GM10248 (cell line): ENCODE data around the gene BCAR3.

Experiments used
- CTCF ChIA-PET: fragments of 300-600 bp; sonication (Branson Sonifier 250); formaldehyde crosslinking; extraction: SDS; loops from one replicate; lab custom pipeline; 2021; ENCODE audit warnings: antibody characterized with exemption; lab: Yijun Ruan, JAX
- POLR2A ChIA-PET: fragments of 350-650 bp; sonication (Branson Sonifier 250); formaldehyde crosslinking; extraction: SDS; loops from one replicate; lab custom pipeline; 2020; ENCODE audit warnings: antibody characterized with exemption; lab: Yijun Ruan, JAX
- DNase-seq: peaks from one replicate; pipeline ENCODE4 v3.0.0; 2012; ENCODE audit errors: extremely low spot score
- CTCF ChIP-seq: IDR thresholded peaks from 2 replicates; pipeline ENCODE4 v1.5.1; 2012; ENCODE audit warnings: mild to moderate bottlenecking, low read depth; ENCODE audit errors: extremely low read depth, missing control alignments, control extremely low read depth

BCAR3 gene

GRCh38 chr1:93640656-93641440 lies 40.8 kb downstream of the BCAR3 start:
- TF ChIP-seq CTCF: no peak
- ChIA-PET POLR2A (no interaction called here), CTCF (interaction anchor here (0.9 to 22.2 kb wide), 4 partner anchors 9 to 176 kb away, joined by 3 to 628 read pairs (median 19); partner anchors contain the start of gene BCAR3)
- no peak for DNase-seq

GRCh38 chr1:93638981-93639380 lies 42.7 kb downstream of the BCAR3 start:
- TF ChIP-seq CTCF: no peak
- DNase-seq: no peak
- ChIA-PET CTCF (interaction anchor here (0.7 to 22.2 kb wide), 9 partner anchors 9 to 205 kb away, joined by 3 to 628 read pairs (median 3); no protein-coding TSS in a partner anchor), POLR2A (no interaction called here)

- no peak for DNase-seq
- ChIA-PET CTCF (interaction anchor here (0.9 to 22.2 kb wide), 9 partner anchors 8 to 212 kb away, joined by 3 to 628 read pairs (median 5); no protein-coding TSS in a partner anchor), POLR2A (no interaction called here)
- no peak for TF ChIP-seq CTCF
Measured at GRCh38 chr1:93638307-93638847, 43.3 kb downstream of the BCAR3 start.

GRCh38 chr1:93636712-93637111 lies 44.9 kb downstream of the BCAR3 start:
- CTCF ChIA-PET: interaction anchor here (1.4 to 22.2 kb wide), 4 partner anchors 7 to 214 kb away, joined by 5 to 628 read pairs (median 24); no protein-coding TSS in a partner anchor
- POLR2A ChIA-PET: no interaction called here
- TF ChIP-seq CTCF: no peak
- DNase-seq: no peak

GRCh38 chr1:93635614-93636543 lies 45.8 kb downstream of the BCAR3 start:
- POLR2A ChIA-PET: no interaction called here
- no peak for DNase-seq
- CTCF ChIA-PET: interaction anchor here (1.0 to 22.2 kb wide), 7 partner anchors 11 to 216 kb away, joined by 3 to 628 read pairs (median 3); no protein-coding TSS in a partner anchor
- TF ChIP-seq CTCF: no peak

- POLR2A ChIA-PET: no interaction called here
- DNase-seq: no peak
- CTCF ChIA-PET: interaction anchor here (0.9 to 22.2 kb wide), 6 partner anchors 11 to 218 kb away, joined by 3 to 628 read pairs (median 72); no protein-coding TSS in a partner anchor
- no peak for TF ChIP-seq CTCF
Measured at GRCh38 chr1:93633313-93633712, 48.3 kb downstream of the BCAR3 start.
